Ovary (tissue), 9 donors: ENCODE measurements around the gene HORMAD2. TPM values are rescaled to one million over a fixed set of nuclear protein-coding genes. Genes with fewer than 3 reads are reported as not detected.

Source experiments
- DNase-seq, 5 donors: peaks; one replicate each; pipeline ENCODE4 v3.0.0-alpha.2; 2019 to 2020
- H3K27ac ChIP-seq, 2 donors: fragments of 200-600 bp; one replicate each; pipeline versions ENCODE4 v1.5.1 to v1.8.0; 2019 to 2022
- H3K27me3 ChIP-seq: fragments of 200-600 bp; one replicate; pipeline ENCODE4 v1.8.0; 2022
- H3K36me3 ChIP-seq: fragments of 200-600 bp; sonication (generic); one replicate; pipeline ENCODE4 v1.5.1; 2019
- H3K4me1 ChIP-seq: one replicate; pipeline ENCODE4 v1.8.1; 2013; ENCODE audit warnings: mild to moderate bottlenecking, moderate library complexity; ENCODE audit not compliant: insufficient read depth
- H3K4me3 ChIP-seq: fragments of 200-600 bp; sonication (generic); one replicate; pipeline ENCODE4 v1.5.1; 2017
- H3K9me3 ChIP-seq, 2 donors: fragments of 200-600 bp in 1 of 2; sonication (generic) in 1 of 2; one replicate each; pipeline versions ENCODE4 v1.5.1 to v1.8.1; 2013 to 2019; ENCODE audit warnings: mild to moderate bottlenecking in 1 of 2, moderate library complexity in 1 of 2
- CTCF ChIP-seq, 3 donors: fragments of 450-650 bp in 2 of 3; fragments of 200-600 bp in 1 of 3; IDR thresholded peaks; one replicate each; pipeline versions ENCODE4 v1.5.1 to v1.8.0; 2016 to 2022; ENCODE audit warnings: antibody characterized with exemption in 3 of 3, mild to moderate bottlenecking in 1 of 3
- EP300 ChIP-seq: sonication (generic); formaldehyde crosslinking; IDR thresholded peaks from one replicate; pipeline ENCODE4 v1.6.1; 2017; ENCODE audit warnings: antibody characterized with exemption
- POLR2A ChIP-seq: fragments of 450-650 bp; IDR thresholded peaks from one replicate; pipeline ENCODE4 v1.6.1; 2017; ENCODE audit warnings: antibody characterized with exemption, mild to moderate bottlenecking, moderate library complexity
- WGBS, 3 donors: extraction: QIAGEN DNeasy Blood & Tissue Kit in 1 of 3; methylation state at CpG; one replicate each; pipeline versions ENCODE4 v1.1.5 to v1.1.7; 2013 to 2017; 5-methylcytosine and 5-hydroxymethylcytosine counted together
- intact Hi-C, 4 donors: fragments of 100-400 bp; cut with DNase I; formaldehyde crosslinking; loops; one replicate each; pipeline versions ENCODE4 v1.11.0 to v1.15.1; 2022 to 2023
- polyA plus RNA-seq, 2 donors: library from polyadenylated mRNA; stranded (reverse); fragments of 200-250 nt in 1 of 2; fragments of 350-450 nt in 1 of 2; fragmentation: Illumina TruSeq in 1 of 2; extraction: RNeasy Lipid Tissue Mini Kit (QIAGEN cat#74804) in 1 of 2; gene quantifications; one replicate each; pipeline ENCODE4 v1.2.3, GENCODE V29; 2013 to 2014
- total RNA-seq, 7 donors: library from RNA; depleted of rRNA in 2 of 7; stranded (reverse); fragments of >200 nt in 2 of 7; fragmentation: NEBNext Ultra II Directional in 3 of 7; extraction: Animal tissue kit (Norgen Biotek cat#: 25700) in 3 of 7; gene quantifications; one replicate each; pipeline versions ENCODE4 v1.1.0 to v1.2.4, GENCODE V29; 2016 to 2023
- donor health status: DM: no; HTN: no; CAD: no; lungs with moderate emphysema.
- donor health status: DM: no; HTN: no; CAD: no.
- donor health status: Bipolar disorder and iron deficiency.
- donor health status: DM: yes; HTN: yes; CAD: no.
- donor health status: DM: no; HTN: no; CAD: no.
- donor health status: DM: yes; HTN: yes; CAD: no.

Gene HORMAD2
- total and polyA plus RNA-seq, 9 donors: not detected

- H3K27ac ChIP-seq: no peak overlapping the region
- H3K27me3 ChIP-seq: no peaks in the 10 kb centered on the region
- DNase-seq: no peak
- TF ChIP-seq POLR2A (no peak), CTCF (IDR thresholded peaks at IDR 0.05) (no peak), EP300 (no peak)
- H3K4me1 ChIP-seq: no peaks in the 10 kb centered on the region
- H3K9me3 ChIP-seq: no peaks in the 10 kb centered on the region
- no peak overlapping the region for H3K4me3 ChIP-seq
- no peaks in the 10 kb centered on the region for H3K36me3 ChIP-seq
- intact Hi-C loops: no loop called here
Observed at GRCh38 chr22:30187094-30187493, 106.8 kb downstream of the HORMAD2 start.

- intact Hi-C loops: no loop called here
- Histone ChIP-seq H3K4me1 (no peaks in the 10 kb centered on the region), H3K36me3 (no peaks in the 10 kb centered on the region), H3K27ac (no peak overlapping the region), H3K4me3 (no peak overlapping the region), H3K27me3 (no peaks in the 10 kb centered on the region), H3K9me3 (no peaks in the 10 kb centered on the region)
- no peak for DNase-seq
- TF ChIP-seq CTCF (IDR thresholded peaks at IDR 0.05) (no peak), POLR2A (no peak), EP300 (no peak)
- 61 to 72% (median 71%) methylated on average over 3 of the region's 3 CpGs for WGBS, 3 donors
Observed at GRCh38 chr22:30187529-30188407, 107.5 kb downstream of the HORMAD2 start.

- no peak overlapping the region for H3K4me3 ChIP-seq
- TF ChIP-seq POLR2A (no peak), CTCF (IDR thresholded peaks at IDR 0.05) (no peak), EP300 (no peak)
- no peaks in the 10 kb centered on the region for H3K36me3 ChIP-seq
- H3K27me3 ChIP-seq: no peaks in the 10 kb centered on the region
- no peaks in the 10 kb centered on the region for H3K9me3 ChIP-seq
- WGBS, 3 donors: 90 to 93% (median 92%) methylated on average over 2 of the region's 2 CpGs
- H3K4me1 ChIP-seq: no peaks in the 10 kb centered on the region
- intact Hi-C loops: no loop called here
- no peak for DNase-seq
- no peak overlapping the region for H3K27ac ChIP-seq
Observed at GRCh38 chr22:30188911-30189310, 108.6 kb downstream of the HORMAD2 start.

- Histone ChIP-seq H3K4me1 (peaks cover 3% of the 10 kb centered on the region), H3K27ac (no peak overlapping the region), H3K4me3 (no peak overlapping the region), H3K9me3 (no peaks in the 10 kb centered on the region), H3K36me3 (no peaks in the 10 kb centered on the region), H3K27me3 (no peaks in the 10 kb centered on the region)
- intact Hi-C loops: no loop called here
- no peak for TF ChIP-seq CTCF (IDR thresholded peaks at IDR 0.05)
- TF ChIP-seq EP300: no peak
- TF ChIP-seq POLR2A: no peak
- 44 to 69% (median 67%) methylated on average over 1 of the region's 1 CpG for WGBS, 3 donors
- DNase-seq: no peak
Observed at GRCh38 chr22:30190574-30190973, 110.3 kb downstream of the HORMAD2 start.
